ENCODE data around the gene CLIC1. TPM values are rescaled to one million over a fixed set of nuclear protein-coding genes. Genes with fewer than 3 reads are reported as not detected.

Gene CLIC1
- total RNA-seq, 1 donor from 2014 or later: 310 TPM

DNA sequence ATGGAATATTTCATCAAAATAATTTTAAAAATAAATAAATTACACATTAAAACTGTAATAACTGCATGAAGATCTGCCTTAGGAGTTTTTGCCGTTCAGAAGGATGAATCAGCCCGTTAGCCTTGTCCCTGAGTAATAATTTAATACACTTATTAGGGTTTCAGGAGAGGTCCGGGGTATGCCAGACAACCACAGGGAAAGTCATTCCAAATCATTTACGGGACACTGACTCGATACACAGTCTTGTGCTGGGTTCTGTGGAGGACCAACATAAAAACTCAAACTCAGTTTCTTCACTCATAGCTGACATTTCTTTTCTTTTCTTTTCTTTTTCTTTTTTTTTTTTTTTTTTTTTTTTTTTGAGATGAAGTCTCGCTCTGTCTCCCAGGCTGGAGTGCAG is 30.4 kb downstream of the CLIC1 start:
- DNase-seq (no peak), ATAC-seq (no peak)
- Histone ChIP-seq H3K36me3 (peaks cover under 1% of the 10 kb centered on the region), H3K4me1 (peaks cover 22% of the 10 kb centered on the region), H3K27ac (no peak overlapping the region), H3K27me3 (ENCODE audit: low read depth) (no peaks in the 10 kb centered on the region), H3K9me3 (no peaks in the 10 kb centered on the region), H3K4me3 (no peak overlapping the region)
- TF ChIP-seq, protein P1, sequence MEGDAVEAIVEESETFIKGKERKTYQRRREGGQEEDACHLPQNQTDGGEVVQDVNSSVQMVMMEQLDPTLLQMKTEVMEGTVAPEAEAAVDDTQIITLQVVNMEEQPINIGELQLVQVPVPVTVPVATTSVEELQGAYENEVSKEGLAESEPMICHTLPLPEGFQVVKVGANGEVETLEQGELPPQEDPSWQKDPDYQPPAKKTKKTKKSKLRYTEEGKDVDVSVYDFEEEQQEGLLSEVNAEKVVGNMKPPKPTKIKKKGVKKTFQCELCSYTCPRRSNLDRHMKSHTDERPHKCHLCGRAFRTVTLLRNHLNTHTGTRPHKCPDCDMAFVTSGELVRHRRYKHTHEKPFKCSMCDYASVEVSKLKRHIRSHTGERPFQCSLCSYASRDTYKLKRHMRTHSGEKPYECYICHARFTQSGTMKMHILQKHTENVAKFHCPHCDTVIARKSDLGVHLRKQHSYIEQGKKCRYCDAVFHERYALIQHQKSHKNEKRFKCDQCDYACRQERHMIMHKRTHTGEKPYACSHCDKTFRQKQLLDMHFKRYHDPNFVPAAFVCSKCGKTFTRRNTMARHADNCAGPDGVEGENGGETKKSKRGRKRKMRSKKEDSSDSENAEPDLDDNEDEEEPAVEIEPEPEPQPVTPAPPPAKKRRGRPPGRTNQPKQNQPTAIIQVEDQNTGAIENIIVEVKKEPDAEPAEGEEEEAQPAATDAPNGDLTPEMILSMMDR (IDR thresholded peaks at IDR 0.05): no peak
- intact Hi-C loops (cut with DNase I): no loop called here

DNA sequence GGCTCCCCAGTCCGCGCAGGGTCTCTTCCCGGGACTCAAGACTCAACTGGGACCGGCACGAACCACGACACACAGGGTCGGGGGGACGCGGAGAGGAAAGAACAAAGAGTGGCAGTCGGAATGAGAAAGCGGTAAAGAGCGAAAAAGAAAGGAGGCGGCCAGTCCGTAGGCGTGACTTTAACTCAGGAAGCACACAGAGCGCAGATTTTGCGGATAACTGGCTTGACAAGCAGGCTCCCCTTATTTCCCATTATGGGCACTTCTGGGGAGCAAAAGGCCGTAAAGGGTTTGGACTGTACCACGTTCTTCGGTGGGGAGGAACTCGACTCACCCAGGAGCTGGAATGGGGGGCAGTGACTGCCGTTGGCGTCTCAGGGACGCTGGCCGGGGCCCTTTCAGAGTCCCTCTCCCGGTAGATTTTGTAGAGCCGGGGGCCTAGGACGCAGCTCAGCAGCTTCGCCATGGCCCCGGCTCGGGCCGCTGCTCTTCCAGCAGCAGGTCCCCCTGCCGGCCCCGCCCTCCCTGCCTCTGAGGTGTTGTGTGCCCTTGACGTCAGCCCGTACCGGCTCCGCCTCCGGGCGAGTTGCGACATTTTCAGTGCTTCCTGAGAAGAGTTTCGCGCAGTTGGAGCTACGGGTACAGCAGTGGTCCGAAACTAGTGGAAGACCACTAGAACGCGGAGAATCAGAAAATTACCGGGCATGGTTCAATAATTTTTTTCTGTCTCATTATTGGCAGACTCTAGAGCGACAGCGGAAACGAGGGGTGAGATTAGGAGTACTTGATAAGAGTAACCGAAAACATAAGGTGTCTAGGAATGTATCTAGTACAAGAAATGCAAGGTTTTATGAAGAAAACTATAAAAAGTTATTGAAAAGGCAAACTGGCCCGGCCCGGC is 33.3 kb downstream of the CLIC1 start, which contains the start of gene ABHD16A:
ABHD16A (minus strand) TSS at position 506 of the 898 bp plus-strand sequence; CDS start at position 463, 43 bp downstream.
- H3K4me3 ChIP-seq: peak within 1 kb of the TSS; percentile 81
- TF ChIP-seq, protein P1 (IDR thresholded peaks at IDR 0.05): no peak
- H3K4me1 ChIP-seq: peaks cover 25% of the 10 kb centered on the region
- H3K9me3 ChIP-seq: no peaks in the 10 kb centered on the region
- intact Hi-C loops (cut with DNase I): no loop called here
- peak within 1 kb of the TSS; percentile 98 for H3K27ac ChIP-seq
- peak; percentile 98 to 99 for ATAC-seq
- H3K36me3 ChIP-seq: peaks cover 29% of the 10 kb centered on the region
- DNase-seq: peak; percentile 100
- H3K27me3 ChIP-seq (ENCODE audit: low read depth): no peaks in the 10 kb centered on the region

DNA sequence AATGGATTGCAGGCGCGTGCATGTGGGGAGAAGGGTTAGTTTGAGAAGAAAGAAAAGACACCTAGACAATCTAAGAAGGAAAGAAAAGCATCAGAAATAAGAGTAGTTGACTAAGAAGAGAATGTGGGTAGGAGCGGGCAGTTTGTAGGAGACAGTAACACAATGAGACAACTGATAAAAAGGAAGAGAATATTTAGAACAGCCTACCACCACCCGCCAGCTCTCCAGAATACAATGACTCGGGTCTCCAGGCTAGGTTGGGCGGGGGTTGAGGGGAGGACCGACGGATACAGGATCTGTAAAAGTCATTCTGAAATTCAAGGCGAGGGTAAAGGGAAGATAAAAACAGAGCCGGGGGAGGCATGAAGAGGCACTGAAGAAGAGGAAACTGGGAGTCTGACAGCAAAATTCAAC is 33.9 kb downstream of the CLIC1 start:
- intact Hi-C loops (cut with DNase I): no loop called here
- TF ChIP-seq, protein P1 (IDR thresholded peaks at IDR 0.05): no peak
- H3K27me3 ChIP-seq (ENCODE audit: low read depth): no peaks in the 10 kb centered on the region
- peak in 1 of 2 donors; percentile 8 for ATAC-seq
- peaks cover 30% of the 10 kb centered on the region for H3K4me1 ChIP-seq
- peak overlapping the region; percentile 81 for H3K4me3 ChIP-seq
- H3K27ac ChIP-seq: peak overlapping the region; percentile 98
- no peak for DNase-seq
- peaks cover 36% of the 10 kb centered on the region for H3K36me3 ChIP-seq
- H3K9me3 ChIP-seq: no peaks in the 10 kb centered on the region

DNA sequence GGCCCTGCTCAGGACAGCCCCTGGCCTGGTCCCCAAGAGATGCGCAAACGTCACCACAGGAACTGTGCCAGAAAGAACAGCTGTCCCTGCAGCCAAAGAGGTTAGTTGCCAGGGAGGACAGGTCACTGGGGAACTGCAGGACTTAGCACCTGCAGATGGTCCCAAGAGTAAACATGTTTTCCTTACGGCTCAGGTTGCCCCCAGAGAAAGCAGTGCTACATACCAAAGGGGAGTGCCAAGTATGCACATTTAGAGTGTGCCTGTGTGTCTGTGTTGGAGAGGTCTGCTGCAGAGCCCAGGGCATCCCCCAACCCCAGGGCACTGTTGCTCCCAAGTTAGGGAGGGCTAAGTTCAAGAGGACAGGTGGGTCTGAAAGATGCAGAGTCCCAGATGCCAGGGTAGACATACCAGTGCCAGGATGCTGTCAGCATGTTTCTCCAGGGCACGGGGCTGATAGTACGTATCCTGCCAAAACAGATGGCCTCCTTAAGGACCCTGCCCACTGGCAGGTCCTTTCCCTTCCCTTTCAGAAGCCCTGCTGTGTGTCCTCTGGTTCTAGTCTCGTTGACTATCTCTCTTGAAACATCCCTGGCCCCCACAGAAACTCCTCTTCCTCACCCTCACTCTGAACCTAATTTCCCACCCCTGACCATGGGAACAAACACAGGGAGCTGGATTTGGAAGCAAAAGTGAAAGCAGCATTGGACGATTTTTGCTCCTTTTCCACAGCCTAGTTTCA is 34.5 kb downstream of the CLIC1 start:
- Histone ChIP-seq H3K4me3 (peak overlapping the region; percentile 81), H3K4me1 (peaks cover 30% of the 10 kb centered on the region), H3K9me3 (no peaks in the 10 kb centered on the region), H3K27me3 (ENCODE audit: low read depth) (no peaks in the 10 kb centered on the region), H3K27ac (peak overlapping the region; percentile 98), H3K36me3 (peaks cover 39% of the 10 kb centered on the region)
- intact Hi-C loops (cut with DNase I): no loop called here
- DNase-seq (no peak), ATAC-seq (peak in 1 of 2 donors; percentile 5)
- TF ChIP-seq, protein P1 (IDR thresholded peaks at IDR 0.05): no peak

DNA sequence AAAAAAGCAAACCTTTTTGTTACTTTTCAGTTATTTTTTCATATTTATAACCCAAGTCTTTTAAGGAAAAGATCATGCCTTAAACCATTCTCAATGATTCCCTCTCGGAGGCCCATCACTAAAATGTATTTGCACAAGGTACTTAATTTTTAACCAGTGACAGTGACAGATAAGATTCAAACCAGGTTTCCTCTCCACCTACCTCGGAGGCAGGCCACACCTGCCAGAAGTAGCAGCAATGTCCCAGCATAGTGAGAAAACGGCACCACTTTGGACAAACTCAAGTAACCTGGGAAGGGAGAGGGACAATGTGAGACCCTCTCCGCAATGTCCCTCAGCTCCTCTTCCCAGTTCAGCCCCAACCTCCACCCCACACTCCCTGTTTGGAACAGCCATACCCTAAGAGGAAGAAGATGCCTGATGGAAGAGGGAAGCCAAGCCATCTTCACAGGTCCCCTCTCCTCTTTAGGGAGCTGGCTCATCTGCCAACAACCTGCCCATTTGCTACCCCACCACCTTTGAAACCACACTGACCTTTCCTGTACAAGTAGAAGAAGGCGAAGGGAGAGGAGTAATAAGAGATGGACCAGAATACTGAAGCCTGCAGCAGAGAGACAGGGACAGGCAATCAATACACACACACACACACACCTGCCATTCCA is 35.5 kb downstream of the CLIC1 start:
- intact Hi-C loops (cut with DNase I): no loop called here
- no peak overlapping the region for H3K4me3 ChIP-seq
- DNase-seq (no peak), ATAC-seq (no peak)
- TF ChIP-seq, protein P1 (IDR thresholded peaks at IDR 0.05): no peak
- peaks cover 30% of the 10 kb centered on the region for H3K4me1 ChIP-seq
- peak overlapping the region; percentile 98 for H3K27ac ChIP-seq
- peaks cover 49% of the 10 kb centered on the region for H3K36me3 ChIP-seq
- H3K9me3 ChIP-seq: no peaks in the 10 kb centered on the region
- H3K27me3 ChIP-seq (ENCODE audit: low read depth): no peaks in the 10 kb centered on the region

All from lower lobe of right lung (tissue), 2 donors.